ENCODE data around the gene OTOA.
"Not testable (repeated sequence)": the region's sequence is repeated elsewhere in the genome, so short reads cannot be mapped to it uniquely, and the experiment has no call there.

DNA sequence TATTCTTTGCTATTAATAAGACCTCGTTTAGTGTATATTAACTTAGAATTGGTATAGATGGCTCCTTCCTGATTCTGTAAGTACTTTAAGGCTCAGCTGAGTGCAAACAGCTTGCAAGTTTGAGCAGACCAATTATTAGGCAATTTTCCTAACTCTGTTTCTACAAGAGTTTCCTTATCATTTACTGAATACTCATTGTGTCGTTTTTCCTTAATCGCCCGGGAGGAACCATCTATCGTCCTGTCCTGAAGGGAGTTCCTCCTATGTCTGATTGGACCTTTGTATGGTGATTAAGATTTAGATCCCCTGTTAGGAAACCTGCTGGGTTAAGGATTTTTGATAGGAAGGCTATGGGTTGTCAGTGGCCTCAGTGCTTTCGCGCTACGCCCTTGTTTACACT, 32.4 kb upstream of the OTOA start:
- TF ChIP-seq CTCF (IDR thresholded peaks at IDR 0.05; ENCODE audit: low read depth, low read length); POLR2A (IDR thresholded peaks at IDR 0.05; ENCODE audit: extremely low read depth, insufficient read length); MAX (IDR thresholded peaks at IDR 0.05; ENCODE audit: low read depth, low read length); MYC (IDR thresholded peaks at IDR 0.05; ENCODE audit: low read depth, low read length): not testable (repeated sequence)
